ENCODE measurements around the gene LUZP2.

Gene LUZP2

DNA sequence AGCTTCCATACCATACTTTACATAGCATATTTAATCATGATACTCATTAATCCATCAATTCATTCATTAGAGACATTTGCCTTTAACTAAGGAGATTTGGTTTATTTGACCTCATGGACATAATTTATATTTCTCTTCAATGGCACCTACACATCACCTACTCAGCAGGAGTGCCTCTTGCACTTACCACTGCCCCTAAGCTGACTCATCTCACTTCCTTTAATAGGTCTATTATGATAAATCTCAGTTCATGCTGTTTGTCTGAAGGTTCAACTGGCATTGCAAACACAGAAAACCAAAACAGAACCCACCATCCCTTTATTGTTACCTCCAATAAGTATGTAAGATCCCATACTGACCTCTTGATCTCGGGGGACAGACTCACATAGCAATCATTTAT, 186.7 kb downstream of the LUZP2 start:
- H4K20me1 ChIP-seq (ENCODE audit: insufficient read depth, low read length) = no peaks in the 10 kb centered on the region
- H2AFZ ChIP-seq (ENCODE audit: low read length) = no peak overlapping the region
- no peak overlapping the region for H3K4me3 ChIP-seq (ENCODE audit: low read depth, low read length, poor library complexity, severe bottlenecking)
- H3F3A ChIP-seq (ENCODE audit: insufficient read depth, low read length) = no peaks in the 10 kb centered on the region
- no peak overlapping the region for H3K9ac ChIP-seq (ENCODE audit: low read length)
- no peak overlapping the region for H3K4me2 ChIP-seq (ENCODE audit: low read length)
- no peak overlapping the region for H3K27ac ChIP-seq (ENCODE audit: low read depth, low read length, poor library complexity, severe bottlenecking)
- H3K27me3 ChIP-seq (ENCODE audit: insufficient read depth, low read length) = no peaks in the 10 kb centered on the region
- no peaks in the 10 kb centered on the region for H3K79me2 ChIP-seq (ENCODE audit: insufficient read depth, low read length)
- no peaks in the 10 kb centered on the region for H3K4me1 ChIP-seq (ENCODE audit: insufficient read depth, low read length, severe bottlenecking)
- TF ChIP-seq EZH2 (IDR thresholded peaks at IDR 0.05; ENCODE audit: borderline replicate concordance, low read length) = no peak
- TF ChIP-seq, protein P1, sequence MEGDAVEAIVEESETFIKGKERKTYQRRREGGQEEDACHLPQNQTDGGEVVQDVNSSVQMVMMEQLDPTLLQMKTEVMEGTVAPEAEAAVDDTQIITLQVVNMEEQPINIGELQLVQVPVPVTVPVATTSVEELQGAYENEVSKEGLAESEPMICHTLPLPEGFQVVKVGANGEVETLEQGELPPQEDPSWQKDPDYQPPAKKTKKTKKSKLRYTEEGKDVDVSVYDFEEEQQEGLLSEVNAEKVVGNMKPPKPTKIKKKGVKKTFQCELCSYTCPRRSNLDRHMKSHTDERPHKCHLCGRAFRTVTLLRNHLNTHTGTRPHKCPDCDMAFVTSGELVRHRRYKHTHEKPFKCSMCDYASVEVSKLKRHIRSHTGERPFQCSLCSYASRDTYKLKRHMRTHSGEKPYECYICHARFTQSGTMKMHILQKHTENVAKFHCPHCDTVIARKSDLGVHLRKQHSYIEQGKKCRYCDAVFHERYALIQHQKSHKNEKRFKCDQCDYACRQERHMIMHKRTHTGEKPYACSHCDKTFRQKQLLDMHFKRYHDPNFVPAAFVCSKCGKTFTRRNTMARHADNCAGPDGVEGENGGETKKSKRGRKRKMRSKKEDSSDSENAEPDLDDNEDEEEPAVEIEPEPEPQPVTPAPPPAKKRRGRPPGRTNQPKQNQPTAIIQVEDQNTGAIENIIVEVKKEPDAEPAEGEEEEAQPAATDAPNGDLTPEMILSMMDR (IDR thresholded peaks at IDR 0.05; ENCODE audit: low read length) = no peak
- no peaks in the 10 kb centered on the region for H3K9me3 ChIP-seq (ENCODE audit: low read length)
- H3K9me2 ChIP-seq (ENCODE audit: low read depth, low read length) = no peaks in the 10 kb centered on the region
- no peaks in the 10 kb centered on the region for H3K36me3 ChIP-seq (ENCODE audit: insufficient read depth, low read length)

DNA sequence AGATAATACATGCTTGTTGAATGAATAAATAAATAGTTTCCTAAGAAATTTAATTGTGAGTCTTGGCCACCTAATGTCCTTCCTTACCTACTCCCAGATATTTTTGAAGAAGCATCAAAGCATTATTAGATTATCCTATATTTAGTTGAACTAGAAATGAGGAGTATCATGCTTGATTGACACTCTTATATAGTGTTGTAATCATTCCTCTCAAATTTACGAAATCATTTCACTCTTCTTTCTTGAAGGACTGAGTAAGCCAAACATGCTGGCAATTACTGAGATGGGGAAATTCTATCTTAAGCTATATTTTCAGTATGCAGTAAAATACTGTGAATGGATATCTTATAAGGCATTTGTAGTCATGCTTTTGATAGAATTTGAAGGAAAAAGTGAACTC, 189.0 kb downstream of the LUZP2 start:
- H3K4me2 ChIP-seq (ENCODE audit: low read length) = no peak overlapping the region
- H3K9me3 ChIP-seq (ENCODE audit: low read length) = no peaks in the 10 kb centered on the region
- no peak overlapping the region for H2AFZ ChIP-seq (ENCODE audit: low read length)
- no peaks in the 10 kb centered on the region for H3K27me3 ChIP-seq (ENCODE audit: insufficient read depth, low read length)
- no peaks in the 10 kb centered on the region for H3K79me2 ChIP-seq (ENCODE audit: insufficient read depth, low read length)
- no peak overlapping the region for H3K4me3 ChIP-seq (ENCODE audit: low read depth, low read length, poor library complexity, severe bottlenecking)
- no peaks in the 10 kb centered on the region for H3F3A ChIP-seq (ENCODE audit: insufficient read depth, low read length)
- H4K20me1 ChIP-seq (ENCODE audit: insufficient read depth, low read length) = no peaks in the 10 kb centered on the region
- no peak for TF ChIP-seq EZH2 (IDR thresholded peaks at IDR 0.05; ENCODE audit: borderline replicate concordance, low read length)
- TF ChIP-seq, protein P1 (IDR thresholded peaks at IDR 0.05; ENCODE audit: low read length) = no peak
- H3K36me3 ChIP-seq (ENCODE audit: insufficient read depth, low read length) = no peaks in the 10 kb centered on the region
- H3K27ac ChIP-seq (ENCODE audit: low read depth, low read length, poor library complexity, severe bottlenecking) = no peak overlapping the region
- no peak overlapping the region for H3K9ac ChIP-seq (ENCODE audit: low read length)
- H3K4me1 ChIP-seq (ENCODE audit: insufficient read depth, low read length, severe bottlenecking) = no peaks in the 10 kb centered on the region
- no peaks in the 10 kb centered on the region for H3K9me2 ChIP-seq (ENCODE audit: low read depth, low read length)

DNA sequence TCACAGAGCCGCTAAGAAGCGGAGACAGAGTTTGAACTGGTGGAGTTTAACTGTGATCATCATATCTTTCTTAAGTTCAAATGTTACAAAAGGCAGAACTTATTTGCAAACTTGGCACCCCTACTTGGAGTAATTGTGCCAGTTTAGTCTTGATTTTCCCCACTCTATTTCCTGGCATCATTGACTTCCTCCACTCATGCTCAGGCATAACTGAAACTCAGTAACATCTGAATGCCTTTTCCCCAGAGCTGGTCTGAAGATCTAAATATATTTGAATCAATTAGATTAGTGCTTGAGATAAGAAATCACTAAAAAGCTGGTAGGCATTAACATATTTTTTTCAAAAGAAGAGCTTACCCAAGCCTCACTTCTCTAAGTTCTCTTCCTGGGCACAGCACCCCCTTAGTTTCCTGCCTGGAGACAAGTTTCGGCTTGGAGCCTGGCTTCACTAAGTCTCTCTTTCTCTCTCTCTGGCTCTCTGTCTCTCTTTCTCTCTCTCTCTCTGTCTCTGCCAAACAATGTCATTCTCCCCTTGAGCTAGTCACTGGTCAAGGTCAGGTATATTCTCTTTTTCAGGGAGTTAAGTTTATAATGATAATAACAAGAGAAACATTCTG, 190.8 kb downstream of the LUZP2 start:
- H3K4me2 ChIP-seq (ENCODE audit: low read length) = no peak overlapping the region
- H3K27me3 ChIP-seq (ENCODE audit: insufficient read depth, low read length) = no peaks in the 10 kb centered on the region
- no peak overlapping the region for H2AFZ ChIP-seq (ENCODE audit: low read length)
- H3K4me1 ChIP-seq (ENCODE audit: insufficient read depth, low read length, severe bottlenecking) = peaks cover 3% of the 10 kb centered on the region
- no peaks in the 10 kb centered on the region for H3F3A ChIP-seq (ENCODE audit: insufficient read depth, low read length)
- no peaks in the 10 kb centered on the region for H3K9me2 ChIP-seq (ENCODE audit: low read depth, low read length)
- H3K4me3 ChIP-seq (ENCODE audit: low read depth, low read length, poor library complexity, severe bottlenecking) = no peak overlapping the region
- TF ChIP-seq, protein P1 (IDR thresholded peaks at IDR 0.05; ENCODE audit: low read length) = no peak
- no peak for TF ChIP-seq EZH2 (IDR thresholded peaks at IDR 0.05; ENCODE audit: borderline replicate concordance, low read length)
- H3K9me3 ChIP-seq (ENCODE audit: low read length) = no peaks in the 10 kb centered on the region
- H4K20me1 ChIP-seq (ENCODE audit: insufficient read depth, low read length) = no peaks in the 10 kb centered on the region
- no peaks in the 10 kb centered on the region for H3K79me2 ChIP-seq (ENCODE audit: insufficient read depth, low read length)
- no peaks in the 10 kb centered on the region for H3K36me3 ChIP-seq (ENCODE audit: insufficient read depth, low read length)
- no peak overlapping the region for H3K27ac ChIP-seq (ENCODE audit: low read depth, low read length, poor library complexity, severe bottlenecking)
- no peak overlapping the region for H3K9ac ChIP-seq (ENCODE audit: low read length)
